ENCODE results near the gene TCF7L1.

TCF7L1 gene

GRCh38 chr2:85236084-85236483 lies 102.9 kb downstream of the TCF7L1 start:
- Histone ChIP-seq H3K27ac (ENCODE audit: poor library complexity, severe bottlenecking) (no peak overlapping the region), H3K27me3 (ENCODE audit: insufficient read depth, poor library complexity, severe bottlenecking) (no peaks in the 10 kb centered on the region), H3K36me3 (ENCODE audit: low read depth) (peaks cover 2% of the 10 kb centered on the region; the same call in 1 of the 2 replicates), H3K4me1 (ENCODE audit: insufficient read depth, poor library complexity, severe bottlenecking) (peaks cover 12% of the 10 kb centered on the region), H3K9me3 (ENCODE audit: severe bottlenecking) (no peaks in the 10 kb centered on the region), H3K4me3 (ENCODE audit: severe bottlenecking) (no peak overlapping the region)
- no peak for DNase-seq (ENCODE audit: low spot score)
- no peak for TF ChIP-seq CTCF (IDR thresholded peaks at IDR 0.05; ENCODE audit: poor library complexity, severe bottlenecking)
- no peak for ATAC-seq (ENCODE audit: low read depth)

GRCh38 chr2:85237849-85238565 lies 104.8 kb downstream of the TCF7L1 start:
- H3K36me3 ChIP-seq (ENCODE audit: low read depth): peaks cover 2% of the 10 kb centered on the region; the same call in 1 of the 2 replicates
- no peak overlapping the region for H3K4me3 ChIP-seq (ENCODE audit: severe bottlenecking)
- DNase-seq (ENCODE audit: low spot score) (no peak), ATAC-seq (ENCODE audit: low read depth) (peak; percentile 81)
- peaks cover 12% of the 10 kb centered on the region for H3K4me1 ChIP-seq (ENCODE audit: insufficient read depth, poor library complexity, severe bottlenecking)
- TF ChIP-seq CTCF (IDR thresholded peaks at IDR 0.05; ENCODE audit: poor library complexity, severe bottlenecking): no peak
- peak overlapping the region; percentile 40 for H3K27ac ChIP-seq (ENCODE audit: poor library complexity, severe bottlenecking)
- no peaks in the 10 kb centered on the region for H3K9me3 ChIP-seq (ENCODE audit: severe bottlenecking)
- no peaks in the 10 kb centered on the region for H3K27me3 ChIP-seq (ENCODE audit: insufficient read depth, poor library complexity, severe bottlenecking)

- Histone ChIP-seq H3K36me3 (ENCODE audit: low read depth) (no peaks in the 10 kb centered on the region; the same call in 1 of the 2 replicates), H3K4me3 (ENCODE audit: severe bottlenecking) (no peak overlapping the region), H3K27ac (ENCODE audit: poor library complexity, severe bottlenecking) (peak overlapping the region; percentile 40), H3K27me3 (ENCODE audit: insufficient read depth, poor library complexity, severe bottlenecking) (no peaks in the 10 kb centered on the region), H3K4me1 (ENCODE audit: insufficient read depth, poor library complexity, severe bottlenecking) (peaks cover 12% of the 10 kb centered on the region), H3K9me3 (ENCODE audit: severe bottlenecking) (no peaks in the 10 kb centered on the region)
- DNase-seq (ENCODE audit: low spot score): no peak
- TF ChIP-seq CTCF (IDR thresholded peaks at IDR 0.05; ENCODE audit: poor library complexity, severe bottlenecking): no peak
- no peak for ATAC-seq (ENCODE audit: low read depth)
Measured at GRCh38 chr2:85238607-85239006, 105.4 kb downstream of the TCF7L1 start.

- ATAC-seq (ENCODE audit: low read depth) (no peak), DNase-seq (ENCODE audit: low spot score) (no peak)
- Histone ChIP-seq H3K4me3 (ENCODE audit: severe bottlenecking) (no peak overlapping the region), H3K27ac (ENCODE audit: poor library complexity, severe bottlenecking) (no peak overlapping the region), H3K4me1 (ENCODE audit: insufficient read depth, poor library complexity, severe bottlenecking) (peaks cover 12% of the 10 kb centered on the region), H3K36me3 (ENCODE audit: low read depth) (no peaks in the 10 kb centered on the region), H3K27me3 (ENCODE audit: insufficient read depth, poor library complexity, severe bottlenecking) (no peaks in the 10 kb centered on the region), H3K9me3 (ENCODE audit: severe bottlenecking) (no peaks in the 10 kb centered on the region)
- TF ChIP-seq CTCF (IDR thresholded peaks at IDR 0.05; ENCODE audit: poor library complexity, severe bottlenecking): no peak
Measured at GRCh38 chr2:85239102-85239501, 105.9 kb downstream of the TCF7L1 start.

GRCh38 chr2:85240055-85240454 lies 106.9 kb downstream of the TCF7L1 start:
- Histone ChIP-seq H3K36me3 (ENCODE audit: low read depth) (no peaks in the 10 kb centered on the region), H3K27ac (ENCODE audit: poor library complexity, severe bottlenecking) (no peak overlapping the region), H3K27me3 (ENCODE audit: insufficient read depth, poor library complexity, severe bottlenecking) (no peaks in the 10 kb centered on the region), H3K9me3 (ENCODE audit: severe bottlenecking) (no peaks in the 10 kb centered on the region), H3K4me3 (ENCODE audit: severe bottlenecking) (no peak overlapping the region), H3K4me1 (ENCODE audit: insufficient read depth, poor library complexity, severe bottlenecking) (peaks cover 12% of the 10 kb centered on the region)
- no peak for ATAC-seq (ENCODE audit: low read depth)
- DNase-seq (ENCODE audit: low spot score): no peak
- no peak for TF ChIP-seq CTCF (IDR thresholded peaks at IDR 0.05; ENCODE audit: poor library complexity, severe bottlenecking)
